Activated T-helper 1 cell treated with anti-CD3 and anti-CD28 coated beads, Interleukin-2, amount 50 U/mL, for 16 hours (primary cell): Measurements from ENCODE around the gene KRTCAP3.

Experiments
- DNase-seq, 2 donors: peaks; one replicate each; pipeline ENCODE4 v3.0.0-alpha.2; 2020; ENCODE audit warnings: low read depth in 1 of 2, low spot score in 1 of 2

Gene KRTCAP3

GRCh38 chr2:27441226-27441926, 805 bp upstream of the KRTCAP3 start:
- no peak for DNase-seq

GRCh38 chr2:27442920-27443282, 720 bp downstream of the KRTCAP3 start:
- no peak for DNase-seq

GRCh38 chr2:27445155-27445554, 3.0 kb downstream of the KRTCAP3 start:
- no peak for DNase-seq

GRCh38 chr2:27445615-27446014, 3.4 kb downstream of the KRTCAP3 start:
- no peak for DNase-seq

GRCh38 chr2:27446057-27446456, 3.9 kb downstream of the KRTCAP3 start:
- no peak for DNase-seq

GRCh38 chr2:27448381-27448780, 6.2 kb downstream of the KRTCAP3 start:
- DNase-seq, result no peak

- no peak for DNase-seq
Observed at GRCh38 chr2:27451095-27451494, 8.9 kb downstream of the KRTCAP3 start.

GRCh38 chr2:27453968-27454367, 11.8 kb downstream of the KRTCAP3 start:
- no peak for DNase-seq

- DNase-seq, result no peak
Observed at GRCh38 chr2:27461118-27461517, 18.9 kb downstream of the KRTCAP3 start.

GRCh38 chr2:27464443-27464842, 22.3 kb downstream of the KRTCAP3 start:
- DNase-seq, result no peak

- no peak for DNase-seq
Observed at GRCh38 chr2:27471961-27472360, 29.8 kb downstream of the KRTCAP3 start.

GRCh38 chr2:27485496-27485895, 43.3 kb downstream of the KRTCAP3 start:
- DNase-seq, result no peak

GRCh38 chr2:27489118-27489497, 46.9 kb downstream of the KRTCAP3 start:
- DNase-seq, result no peak

- DNase-seq, result peak; percentile 96 to 97
Observed at GRCh38 chr2:27489498-27490397, 47.6 kb downstream of the KRTCAP3 start, which contains the start of gene IFT172. TSS of gene IFT172 (minus strand) at chr2:27489743. CDS start at chr2:27489653, 90 bp downstream.

- no peak for DNase-seq
Observed at GRCh38 chr2:27492557-27492956, 50.4 kb downstream of the KRTCAP3 start.

- DNase-seq, result no peak
Observed at GRCh38 chr2:27493948-27494283, 51.7 kb downstream of the KRTCAP3 start.
